Skeletal muscle tissue (tissue), 4 donors: ENCODE results near the gene ALPP. TPM values are rescaled to one million over a fixed set of nuclear protein-coding genes. Genes with fewer than 3 reads are reported as not detected.
"Not testable (repeated sequence)": the region's sequence is repeated elsewhere in the genome, so short reads cannot be mapped to it uniquely, and the experiment has no call there.

Source experiments
- H3K27ac ChIP-seq: one replicate; pipeline ENCODE4 v1.7.0; 2013; ENCODE audit warnings: mild to moderate bottlenecking, low read depth, low read length, inconsistent platforms
- H3K27me3 ChIP-seq, 3 donors: one replicate each; pipeline ENCODE4 v1.7.0; 2013; ENCODE audit warnings: low read length in 3 of 3; ENCODE audit not compliant: control insufficient read depth in 3 of 3, insufficient read depth in 3 of 3
- H3K36me3 ChIP-seq, 3 donors: one replicate each; pipeline ENCODE4 v1.7.0; 2013; ENCODE audit warnings: low read length in 3 of 3; ENCODE audit not compliant: control insufficient read depth in 3 of 3, insufficient read depth in 3 of 3
- H3K4me1 ChIP-seq, 3 donors: one replicate each; pipeline ENCODE4 v1.7.0; 2013; ENCODE audit warnings: low read length in 3 of 3, mild to moderate bottlenecking in 3 of 3; ENCODE audit not compliant: control insufficient read depth in 3 of 3, insufficient read depth in 3 of 3
- H3K4me3 ChIP-seq, 3 donors: one replicate each; pipeline ENCODE4 v1.7.0; 2013; ENCODE audit warnings: low read length in 3 of 3
- H3K9ac ChIP-seq, 3 donors: one replicate each; pipeline ENCODE4 v1.7.0; 2013; ENCODE audit warnings: low read length in 3 of 3, mild to moderate bottlenecking in 3 of 3, moderate library complexity in 2 of 3, low read depth in 1 of 3
- H3K9me3 ChIP-seq, 3 donors: one replicate each; pipeline ENCODE4 v1.7.0; 2013; ENCODE audit warnings: low read length in 3 of 3; ENCODE audit not compliant: control insufficient read depth in 3 of 3
- total RNA-seq: library from RNA; depleted of rRNA; stranded (reverse); fragments of >200 nt; gene quantifications from one replicate; pipeline ENCODE4 v1.2.3, GENCODE V29; 2014
- donor health status: Osteomylitis.

The ALPP gene
- total RNA-seq, 1 donor from 2014 or later: not detected

DNA sequence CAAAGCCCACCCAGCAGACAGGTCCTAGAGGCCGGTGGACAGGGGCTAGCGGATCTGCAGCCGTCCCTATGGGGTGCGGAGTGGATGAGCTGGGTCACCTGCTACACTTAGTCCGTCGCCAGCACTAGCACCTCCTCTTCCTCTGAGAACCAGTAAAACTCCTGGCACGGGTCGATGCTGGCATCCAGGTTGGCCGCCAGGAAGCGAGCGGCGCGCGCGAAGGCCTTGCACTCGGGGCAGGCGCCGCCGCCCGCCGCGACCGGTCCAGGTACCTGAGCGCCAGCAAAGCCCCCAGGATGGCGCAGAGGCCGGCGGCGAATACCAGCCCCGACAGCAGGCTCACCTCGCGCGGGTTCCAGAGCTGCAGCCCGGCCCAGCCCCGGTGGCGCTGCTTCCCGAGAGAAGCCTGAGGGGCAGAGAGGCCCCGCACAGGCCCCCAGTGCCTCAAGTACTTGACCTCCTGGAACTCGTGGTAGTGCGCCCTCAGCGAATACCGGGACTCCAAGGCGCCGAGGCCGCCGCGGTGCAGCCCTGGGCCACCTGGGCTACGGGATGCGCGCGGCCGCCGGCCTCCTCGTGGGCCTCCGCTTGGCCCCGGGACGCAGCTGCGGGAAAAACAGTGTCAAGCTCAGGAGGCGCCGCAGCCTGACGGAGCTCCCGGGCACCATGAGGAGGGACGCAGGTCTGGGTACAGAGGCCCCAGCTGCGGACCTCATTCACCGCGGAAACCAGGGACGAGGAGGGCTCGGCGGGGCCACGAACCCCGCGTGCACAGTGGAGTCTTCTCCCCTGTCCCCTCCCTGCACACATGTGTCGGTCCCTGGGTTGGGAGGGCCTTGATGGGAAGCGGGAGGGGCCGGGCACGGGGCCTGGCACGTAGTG, 27.5 kb upstream of the ALPP start:
- H3K4me3 ChIP-seq: no peak overlapping the region
- H3K9ac ChIP-seq: no peak overlapping the region
- H3K36me3 ChIP-seq: no peaks in the 10 kb centered on the region
- no peak overlapping the region for H3K27ac ChIP-seq
- H3K9me3 ChIP-seq: no peaks in the 10 kb centered on the region
- H3K4me1 ChIP-seq: peaks cover 6 to 19% (median 17%) of the 10 kb centered on the region in 3 donors
- H3K27me3 ChIP-seq: peaks cover 60 to 66% (median 64%) of the 10 kb centered on the region in 3 donors

DNA sequence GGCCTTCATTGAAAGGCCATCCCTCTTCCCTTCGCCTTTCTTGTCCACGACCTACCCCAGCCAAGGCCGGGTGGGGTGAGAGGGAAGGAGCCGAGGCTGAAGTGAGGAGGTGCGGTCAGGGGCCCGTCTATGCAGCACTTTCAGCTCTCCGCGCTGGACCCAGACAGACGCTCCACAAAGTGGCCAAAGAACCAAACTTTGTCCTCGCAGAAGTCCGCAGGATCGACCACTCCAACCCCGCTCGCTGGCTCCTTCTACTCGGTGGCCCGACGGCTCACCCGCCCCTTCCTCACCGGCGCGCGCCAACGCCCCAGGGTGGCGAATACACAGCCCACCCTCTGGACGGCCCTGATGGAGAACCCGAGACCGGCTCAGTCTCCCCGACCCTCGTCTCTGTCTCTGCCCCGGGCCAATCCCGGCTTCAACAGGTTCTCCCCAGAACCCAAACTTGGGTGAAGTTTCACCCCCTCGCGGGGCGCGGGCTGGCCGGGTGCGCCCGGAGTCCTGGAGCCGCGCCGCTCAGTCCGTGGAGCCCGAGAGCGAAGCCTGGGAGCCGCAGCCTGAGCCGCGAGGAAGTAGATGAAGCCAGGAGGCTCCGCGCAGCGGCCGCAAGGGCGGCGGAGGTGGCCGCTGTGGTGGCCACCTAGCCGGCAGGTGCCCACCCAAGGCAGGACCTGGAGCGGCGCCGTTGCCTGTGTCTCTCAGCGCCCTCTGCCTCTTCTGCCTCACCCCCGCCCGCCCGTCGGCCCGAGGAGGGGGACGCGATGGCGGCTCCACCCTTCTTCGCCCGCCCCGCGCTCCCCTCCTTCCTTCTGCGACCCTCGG, 26.7 kb upstream of the ALPP start:
- H3K27me3 ChIP-seq: peaks cover 60 to 64% (median 64%) of the 10 kb centered on the region in 3 donors
- no peak overlapping the region for H3K4me3 ChIP-seq
- H3K27ac ChIP-seq: no peak overlapping the region
- H3K9me3 ChIP-seq: no peaks in the 10 kb centered on the region
- peaks cover 6 to 19% (median 17%) of the 10 kb centered on the region in 3 donors for H3K4me1 ChIP-seq
- no peaks in the 10 kb centered on the region for H3K36me3 ChIP-seq
- no peak overlapping the region for H3K9ac ChIP-seq

- Histone ChIP-seq H3K36me3 (no peaks in the 10 kb centered on the region), H3K27me3 (peaks cover 58 to 64% (median 60%) of the 10 kb centered on the region in 3 donors), H3K9me3 (no peaks in the 10 kb centered on the region), H3K4me3 (no peak overlapping the region), H3K9ac (no peak overlapping the region), H3K27ac (no peak overlapping the region), H3K4me1 (peaks cover 6 to 19% (median 17%) of the 10 kb centered on the region in 3 donors)
Measured at GRCh38 chr2:232352511-232353091, 25.9 kb upstream of the ALPP start.

GRCh38 chr2:232353096-232353495, 25.5 kb upstream of the ALPP start:
- Histone ChIP-seq H3K4me3 (no peak overlapping the region), H3K4me1 (peaks cover 6 to 19% (median 17%) of the 10 kb centered on the region in 3 donors), H3K9me3 (no peaks in the 10 kb centered on the region), H3K9ac (no peak overlapping the region), H3K27me3 (peaks cover 58 to 63% (median 60%) of the 10 kb centered on the region in 3 donors), H3K27ac (no peak overlapping the region), H3K36me3 (no peaks in the 10 kb centered on the region)

DNA sequence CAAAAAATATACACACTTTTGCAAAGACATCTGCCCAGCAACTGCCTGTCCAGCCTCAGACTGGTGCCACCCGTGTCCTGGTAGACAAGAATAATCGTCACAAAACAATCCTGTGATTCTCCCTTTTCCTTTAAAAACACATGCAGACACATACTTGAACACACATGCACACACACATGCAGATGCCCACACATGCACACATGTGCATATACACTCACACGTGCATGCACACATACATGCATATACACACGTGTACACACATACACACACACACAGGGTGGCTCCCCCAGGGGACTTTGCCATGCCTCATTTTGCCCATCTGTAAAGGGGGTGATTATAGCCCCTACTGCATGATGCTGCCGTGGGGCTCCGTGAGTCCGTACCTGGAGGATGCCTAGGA, 24.9 kb upstream of the ALPP start:
- Histone ChIP-seq H3K4me1 (peaks cover 6 to 19% (median 17%) of the 10 kb centered on the region in 3 donors), H3K4me3 (no peak overlapping the region), H3K36me3 (no peaks in the 10 kb centered on the region), H3K9me3 (no peaks in the 10 kb centered on the region), H3K27ac (no peak overlapping the region), H3K9ac (no peak overlapping the region), H3K27me3 (peaks cover 54 to 59% (median 58%) of the 10 kb centered on the region in 3 donors)

DNA sequence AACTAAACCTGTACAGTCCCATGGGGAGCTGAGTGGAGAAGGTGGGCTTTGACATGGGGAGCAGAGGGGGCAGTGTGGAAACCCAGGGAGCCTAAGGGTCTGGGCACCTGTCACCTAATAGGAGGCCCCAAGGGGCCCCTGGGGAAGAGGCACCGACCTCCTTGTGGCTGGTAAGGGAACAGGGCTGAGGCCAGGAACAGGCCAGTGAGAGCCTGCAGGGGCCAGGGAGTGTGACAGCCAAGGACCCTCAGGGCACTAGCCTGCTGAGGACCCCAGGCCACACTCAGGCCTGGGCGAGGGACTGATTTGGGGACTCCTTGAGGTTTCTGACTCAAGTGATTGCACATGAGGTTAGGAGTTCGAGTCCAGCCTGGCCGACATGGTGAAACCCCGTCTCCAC, 24.5 kb upstream of the ALPP start:
- Histone ChIP-seq H3K27me3 (peaks cover 50 to 55% (median 54%) of the 10 kb centered on the region in 3 donors), H3K4me3 (no peak overlapping the region), H3K27ac (no peak overlapping the region), H3K36me3 (no peaks in the 10 kb centered on the region), H3K9ac (no peak overlapping the region), H3K4me1 (peaks cover 6 to 19% (median 17%) of the 10 kb centered on the region in 3 donors), H3K9me3 (no peaks in the 10 kb centered on the region)

DNA sequence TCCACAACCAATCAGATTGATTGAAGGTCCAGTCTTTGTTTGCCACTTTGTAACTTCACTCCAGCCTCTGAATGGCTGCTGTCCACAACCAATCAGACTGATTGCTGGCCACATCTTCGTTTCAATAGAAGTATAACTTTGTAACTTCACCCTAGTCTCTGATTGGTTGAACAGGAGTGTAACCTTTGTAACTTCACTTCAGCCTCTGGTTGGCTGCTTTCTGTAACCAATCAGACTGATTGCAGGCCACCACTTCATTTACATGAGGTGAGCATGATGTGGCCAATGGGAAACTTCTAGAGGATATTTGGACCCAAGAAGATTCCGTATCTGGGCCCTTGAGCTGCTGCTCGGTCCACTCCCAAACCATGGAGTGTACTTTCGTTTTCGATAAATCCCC, 16.9 kb upstream of the ALPP start:
- no peak overlapping the region for H3K9ac ChIP-seq
- H3K4me3 ChIP-seq: no peak overlapping the region
- H3K36me3 ChIP-seq: no peaks in the 10 kb centered on the region
- H3K27ac ChIP-seq: no peak overlapping the region
- H3K4me1 ChIP-seq: peaks cover 0 to 4% (median 0%) of the 10 kb centered on the region in 3 donors
- no peaks in the 10 kb centered on the region for H3K27me3 ChIP-seq
- H3K9me3 ChIP-seq: no peaks in the 10 kb centered on the region

GRCh38 chr2:232362174-232362900, 16.2 kb upstream of the ALPP start:
- peaks cover 0 to 1% (median 0%) of the 10 kb centered on the region in 3 donors for H3K27me3 ChIP-seq
- no peaks in the 10 kb centered on the region for H3K9me3 ChIP-seq
- no peak overlapping the region for H3K9ac ChIP-seq
- no peak overlapping the region for H3K4me3 ChIP-seq
- H3K4me1 ChIP-seq: peaks cover 0 to 4% (median 0%) of the 10 kb centered on the region in 3 donors
- H3K36me3 ChIP-seq: no peaks in the 10 kb centered on the region
- no peak overlapping the region for H3K27ac ChIP-seq

GRCh38 chr2:232363064-232363783, 15.3 kb upstream of the ALPP start:
- not testable (repeated sequence) for H3K36me3 ChIP-seq, H3K9me3 ChIP-seq, H3K27ac ChIP-seq, H3K27me3 ChIP-seq, H3K4me1 ChIP-seq, H3K4me3 ChIP-seq, H3K9ac ChIP-seq
